Activated T-cell treated with anti-CD3 and anti-CD28 coated beads for 24 hours (primary cell): ENCODE data around the gene MAP4K1.
"Not testable (repeated sequence)": the region's sequence is repeated elsewhere in the genome, so short reads cannot be mapped to it uniquely, and the experiment has no call there.

Experiments
- DNase-seq: peaks from one replicate; pipeline ENCODE4 v3.0.0-alpha.2; 2020; ENCODE audit warnings: low read depth

The MAP4K1 gene

DNA sequence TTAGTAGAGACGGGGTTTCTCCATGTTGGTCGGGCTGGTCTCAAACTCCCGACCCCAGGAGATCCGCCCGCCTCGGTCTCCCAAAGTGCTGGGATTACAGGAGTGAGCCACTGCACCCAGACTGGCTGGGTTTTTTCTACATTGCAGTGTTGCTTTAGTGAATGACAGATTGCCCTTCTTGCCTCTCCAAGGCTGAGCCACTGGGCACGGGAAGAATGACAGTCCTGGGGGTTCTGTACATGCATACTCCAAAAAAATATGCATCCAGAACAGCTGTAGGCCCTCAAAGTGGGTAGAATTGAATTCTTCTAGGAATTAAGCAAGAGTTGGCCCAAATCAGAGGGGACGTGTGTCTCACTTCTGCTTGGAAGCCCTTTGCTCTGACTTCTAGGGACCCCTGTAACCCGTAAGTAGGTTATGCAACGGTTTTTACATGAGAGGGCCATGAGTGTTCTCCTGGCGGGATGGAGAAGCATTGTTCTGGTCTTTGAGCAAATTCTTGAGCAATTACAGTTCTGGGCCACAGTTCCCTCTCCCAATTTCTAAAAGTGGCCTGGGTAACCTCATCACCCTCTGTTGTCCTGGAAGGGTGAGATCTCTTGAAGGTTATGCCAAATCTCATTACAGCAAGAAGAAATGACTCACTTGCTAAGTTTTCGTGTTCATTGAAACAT lies 33.3 kb upstream of the MAP4K1 start:
- no peak for DNase-seq

DNA sequence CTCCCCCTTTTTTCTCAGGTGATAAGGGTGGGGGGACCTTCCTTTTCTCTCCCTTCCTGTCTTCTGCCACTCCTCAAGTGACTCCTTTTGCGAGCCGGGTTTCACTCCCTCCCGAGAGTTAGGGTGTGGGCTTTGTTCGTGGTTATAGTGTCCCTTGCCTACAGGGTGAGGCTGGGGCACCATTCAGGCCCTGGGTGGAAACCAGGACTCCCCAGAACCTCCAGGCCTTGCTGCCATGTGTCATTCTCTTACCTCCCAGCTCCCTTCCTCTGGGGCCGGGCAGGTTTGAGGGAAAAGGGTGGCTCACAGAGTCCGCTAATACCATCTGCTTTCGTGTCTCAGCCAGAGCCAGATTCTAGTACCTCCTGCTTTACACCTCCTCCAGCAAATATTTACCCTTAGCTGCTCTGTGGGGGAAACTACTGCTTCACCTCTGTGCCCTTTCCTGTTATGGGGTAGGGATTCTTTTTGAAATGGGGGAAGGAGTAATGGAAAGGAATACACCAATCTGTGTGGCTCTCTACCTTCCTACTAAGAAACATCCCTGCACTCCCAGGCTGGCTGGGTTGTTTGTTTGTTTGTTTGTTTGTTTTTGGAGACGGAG lies 32.5 kb upstream of the MAP4K1 start:
- DNase-seq, result no peak

DNA sequence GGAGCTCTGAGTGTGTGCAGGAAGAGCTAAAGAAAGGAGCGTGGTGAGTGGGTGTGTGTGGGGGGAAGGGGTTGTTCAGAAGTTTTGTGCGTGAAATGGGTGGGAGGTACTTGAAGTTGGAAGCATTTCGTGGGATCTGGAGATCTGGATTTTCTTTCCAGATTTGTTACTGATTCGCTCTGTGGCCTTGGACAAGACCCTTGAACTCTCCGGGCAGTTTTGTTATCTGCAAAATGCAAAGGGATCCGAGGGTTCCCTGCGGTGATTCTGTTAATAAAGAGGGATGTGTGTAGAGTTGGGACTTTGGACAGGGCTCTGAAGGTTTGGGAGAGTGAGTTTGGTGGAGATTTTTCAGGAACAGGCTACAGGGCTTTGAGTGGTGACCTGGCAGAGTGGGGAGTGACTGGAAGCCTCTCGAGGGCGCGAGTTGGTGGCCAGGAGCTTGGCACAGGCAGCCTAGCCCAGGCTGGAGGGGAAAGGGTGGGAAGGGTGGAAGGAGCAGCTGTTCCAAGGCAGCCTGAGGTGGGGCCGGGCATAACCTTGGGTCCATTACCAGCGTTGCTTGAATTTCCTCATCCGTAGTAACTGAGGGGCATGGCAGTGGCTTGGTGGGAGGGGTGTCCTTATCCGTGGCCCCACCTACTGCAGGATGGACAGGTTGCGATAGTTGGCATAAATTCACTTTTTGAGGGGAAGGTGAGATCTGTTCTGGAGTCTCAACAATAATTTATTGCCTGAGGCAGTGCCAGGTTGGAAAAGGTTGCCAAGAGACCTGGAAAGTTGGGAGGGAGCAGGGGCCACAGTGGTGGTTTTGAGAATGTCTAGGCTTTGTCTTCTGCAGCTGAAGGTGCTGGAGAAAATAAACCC lies 31.8 kb upstream of the MAP4K1 start:
- no peak for DNase-seq

DNA sequence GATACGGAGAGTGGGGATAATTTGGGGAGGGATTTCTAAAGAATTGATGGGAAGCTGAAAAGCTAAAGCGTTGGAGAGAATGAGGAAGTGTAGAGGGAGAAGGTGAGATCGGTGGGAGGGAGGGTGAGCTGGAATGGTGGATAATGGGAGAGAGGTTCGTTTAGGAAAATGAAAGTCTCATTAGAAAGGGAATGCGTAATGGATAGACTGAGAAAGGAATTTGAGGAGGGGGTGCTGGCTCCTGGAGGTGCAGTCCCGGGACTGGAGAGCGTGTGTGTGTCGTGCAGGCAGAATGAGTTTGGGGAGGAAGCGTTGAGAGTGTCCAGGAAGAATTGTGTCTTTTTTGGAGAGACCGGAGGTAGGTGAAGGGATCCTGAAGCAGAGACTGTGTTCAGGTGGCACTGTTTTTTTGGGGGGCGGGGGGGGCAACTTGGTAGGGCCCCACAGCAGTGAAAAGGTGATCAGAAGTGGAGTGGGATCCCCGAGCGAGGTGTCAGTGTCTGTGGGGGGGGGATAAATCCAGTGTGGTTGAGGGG lies 31.1 kb upstream of the MAP4K1 start:
- no peak for DNase-seq

DNA sequence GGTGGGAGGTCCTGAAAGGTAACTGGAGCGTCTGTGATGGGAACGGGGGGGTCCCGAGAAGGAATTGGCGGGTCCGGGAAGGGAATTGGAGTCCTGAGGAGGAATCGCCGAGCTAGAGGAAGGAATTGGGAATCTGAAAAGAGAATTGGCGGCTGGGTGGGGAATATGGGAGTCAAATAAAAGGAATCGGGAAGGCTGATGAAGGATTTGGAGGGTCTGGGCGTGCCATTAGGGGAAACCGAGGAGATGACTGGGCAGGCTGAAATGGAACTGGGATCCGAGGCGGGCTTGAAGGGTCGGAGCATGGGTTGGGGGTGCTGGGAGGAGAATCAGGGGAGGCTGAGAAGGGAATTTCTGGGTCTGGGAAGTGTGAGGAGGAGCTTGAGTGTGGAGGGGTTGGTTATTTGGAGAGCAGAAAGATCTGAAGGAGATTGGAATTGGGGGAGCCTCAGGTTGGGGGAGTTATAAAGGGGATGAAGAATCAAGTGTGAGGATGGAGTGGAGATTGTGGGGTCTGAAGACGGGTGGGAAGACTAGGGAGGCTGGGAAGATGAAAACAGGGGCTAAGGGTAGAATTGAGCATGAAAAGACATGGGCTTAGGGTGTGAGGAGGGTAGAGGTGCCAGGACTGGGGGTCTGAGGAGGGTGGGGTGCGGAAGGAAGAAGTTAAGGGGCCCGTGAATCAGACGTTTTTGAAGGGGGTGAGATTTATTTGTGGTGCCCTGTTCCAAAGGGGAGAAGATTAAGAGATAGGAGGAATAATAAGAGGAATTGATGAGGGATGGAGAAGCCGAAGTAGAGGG lies 30.4 kb upstream of the MAP4K1 start:
- no peak for DNase-seq

DNA sequence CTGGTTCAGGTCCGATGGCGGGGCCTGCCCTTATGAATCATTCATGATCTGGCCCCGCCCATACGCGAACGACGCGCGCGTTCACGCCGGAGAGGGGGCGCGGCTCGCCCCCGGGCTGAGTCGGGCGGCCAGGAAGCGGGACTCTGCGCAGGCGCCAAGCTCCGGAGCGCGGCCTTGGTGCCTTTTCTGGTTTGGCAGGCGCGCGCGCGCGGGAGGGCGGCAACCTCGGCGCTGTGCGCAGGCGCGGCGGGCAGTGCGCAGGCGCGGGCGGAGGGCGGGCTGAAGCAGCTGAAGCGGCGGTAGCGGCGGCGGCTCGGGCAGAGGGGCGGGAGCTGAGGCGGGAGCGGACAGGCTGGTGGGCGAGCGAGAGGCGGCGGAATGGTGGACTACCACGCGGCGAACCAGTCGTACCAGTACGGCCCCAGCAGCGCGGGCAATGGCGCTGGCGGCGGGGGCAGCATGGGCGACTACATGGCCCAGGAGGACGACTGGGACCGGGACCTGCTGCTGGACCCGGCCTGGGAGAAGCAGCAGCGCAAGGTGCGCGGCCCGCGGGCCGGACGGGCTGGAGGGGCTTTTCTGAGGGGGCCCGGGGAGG lies 29.7 kb upstream of the MAP4K1 start, which contains the start of gene ACTN4:
Gene ACTN4 (plus strand): TSS at position 282 of the 598 bp plus-strand sequence. CDS start 97 bp downstream, at position 379.
- DNase-seq, result peak; percentile 100

DNA sequence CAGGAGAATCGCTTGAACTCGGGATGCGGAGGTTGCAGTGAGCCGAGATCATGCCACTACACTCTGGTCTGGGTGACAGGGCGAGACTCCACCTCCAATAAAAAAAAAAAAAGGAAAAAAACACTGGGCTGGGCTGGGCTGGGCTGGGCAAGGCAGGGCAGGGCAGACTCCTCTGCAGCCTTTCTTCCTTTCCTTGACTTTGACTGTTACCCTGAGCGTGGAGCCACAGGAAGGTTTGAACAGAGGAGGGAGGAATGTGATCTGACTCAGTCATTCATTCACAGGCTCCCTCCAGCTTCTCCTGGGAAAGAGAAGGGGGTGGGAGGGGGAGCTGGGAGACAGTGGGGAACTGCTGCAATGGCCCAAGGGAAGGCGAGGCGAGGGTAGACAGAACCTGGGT lies 27.0 kb upstream of the MAP4K1 start:
- DNase-seq, result no peak

DNA sequence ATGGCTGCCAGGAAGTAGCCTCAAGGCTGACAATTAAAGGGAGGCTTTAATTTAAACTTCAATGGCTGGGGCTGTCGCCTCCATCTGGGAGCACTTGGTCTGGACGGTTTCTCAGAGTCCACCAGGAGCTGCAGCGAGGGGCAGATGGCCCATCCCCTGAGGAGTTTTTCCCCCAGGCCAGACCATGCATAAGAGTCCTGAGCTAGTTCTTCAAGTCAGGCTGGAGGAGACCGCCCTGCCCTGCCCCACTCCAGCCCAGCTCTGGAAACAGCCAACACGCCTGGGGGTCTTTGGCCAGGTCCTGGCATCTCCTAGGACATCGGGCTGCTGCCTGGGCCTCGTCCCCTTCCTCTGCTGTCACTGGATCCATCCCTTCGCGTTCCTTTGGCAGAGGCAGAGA lies 24.4 kb upstream of the MAP4K1 start:
- DNase-seq, result no peak

DNA sequence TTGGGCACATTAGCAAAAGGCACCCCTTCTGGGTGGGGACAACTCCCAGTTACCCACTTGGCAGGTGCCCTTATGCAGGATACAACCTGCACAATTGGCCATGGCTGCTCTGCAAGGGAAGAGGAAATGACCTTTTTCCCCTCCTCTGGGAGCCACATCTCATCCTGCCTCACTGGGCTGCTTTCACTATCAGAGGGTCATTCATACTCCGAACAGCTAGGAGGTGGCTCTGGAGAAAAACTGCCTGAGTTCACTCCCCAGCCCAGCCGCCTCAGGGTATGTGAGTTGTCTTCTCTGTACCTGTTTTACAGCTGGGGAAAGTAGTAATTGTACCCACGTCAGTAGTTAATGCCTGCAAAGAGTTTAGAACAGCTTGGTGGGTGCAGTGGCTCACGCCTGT lies 22.6 kb upstream of the MAP4K1 start:
- DNase-seq, result no peak

DNA sequence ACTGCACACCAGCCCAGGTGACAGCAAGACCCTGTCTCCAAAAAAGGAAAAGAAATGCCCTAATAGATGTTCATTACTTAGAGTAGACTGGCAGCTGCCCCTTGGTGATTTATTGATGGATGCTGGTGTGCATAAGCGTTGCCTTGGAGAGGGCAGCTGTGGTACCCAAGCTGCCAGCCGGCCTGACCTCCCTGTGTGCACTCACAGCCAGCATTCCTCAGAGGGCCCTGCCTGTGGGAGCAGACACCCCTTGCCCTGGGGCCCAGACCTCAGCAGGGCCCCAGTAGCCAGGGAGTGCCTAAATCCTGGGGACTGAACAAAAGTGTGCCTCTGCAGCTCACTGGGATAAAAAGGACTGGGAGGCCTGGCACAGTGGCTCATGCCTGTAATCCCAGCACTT lies 21.9 kb upstream of the MAP4K1 start:
- DNase-seq, result no peak

DNA sequence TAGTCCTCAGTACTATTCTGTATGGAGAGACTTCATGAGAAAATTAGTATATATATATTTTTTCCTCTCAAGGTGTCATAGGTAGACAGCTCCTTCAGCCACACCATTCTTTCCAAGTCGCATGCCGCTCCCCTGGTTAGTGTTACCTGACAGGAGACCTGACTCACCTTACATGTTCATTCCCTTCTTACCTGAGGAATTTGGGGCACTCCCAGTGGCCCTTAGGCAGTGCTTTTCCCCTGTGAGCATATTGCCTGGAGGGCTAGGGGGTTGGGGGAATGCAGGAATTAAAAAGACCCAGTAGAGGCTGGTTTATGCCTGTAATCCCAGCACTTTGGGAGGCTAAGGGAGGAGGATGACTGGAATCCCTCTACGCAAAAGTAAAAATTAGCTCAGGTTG lies 20.7 kb upstream of the MAP4K1 start:
- no peak for DNase-seq

DNA sequence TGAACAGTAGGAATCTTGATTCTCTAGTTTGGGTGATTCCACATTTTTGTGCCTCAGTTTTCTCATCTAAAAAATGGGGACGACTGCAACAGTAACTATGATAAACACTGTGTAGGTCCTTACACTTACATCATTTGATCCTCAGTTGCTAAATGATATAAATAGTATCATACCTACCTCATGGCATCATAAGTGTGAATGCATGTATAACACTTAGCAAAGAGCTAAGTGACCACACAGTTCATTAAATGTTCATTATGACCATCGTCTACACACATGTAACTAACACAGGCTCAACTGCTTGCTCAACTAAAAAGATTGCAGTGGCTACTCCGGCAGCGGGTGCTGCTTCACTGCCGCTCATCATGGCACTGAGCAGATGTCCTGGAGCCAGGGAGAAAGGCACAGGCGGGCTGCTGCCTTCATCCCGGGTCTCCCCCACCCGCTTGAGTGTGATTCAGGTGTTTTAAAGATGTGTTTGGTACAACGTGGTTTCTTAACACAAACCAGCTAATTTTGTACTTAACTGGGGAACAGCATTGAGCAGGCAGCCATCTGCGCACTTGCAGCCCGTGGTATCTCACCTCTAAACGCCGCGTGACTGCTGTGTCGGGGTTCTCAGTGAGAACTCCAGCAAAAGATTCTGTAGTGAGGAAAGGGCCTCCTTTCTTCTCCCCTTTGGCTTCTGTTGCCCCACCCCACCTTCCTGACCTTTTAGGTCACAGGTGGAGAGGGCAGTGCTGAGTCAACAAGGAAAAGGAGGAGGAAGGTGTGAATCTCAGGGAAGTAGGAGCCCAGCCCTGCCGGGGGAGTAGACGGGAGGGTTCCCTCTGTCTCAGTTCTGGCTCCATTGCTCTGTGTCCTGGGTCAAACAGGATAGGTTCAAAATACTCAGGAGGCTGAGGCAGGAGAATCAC lies 18.0 kb upstream of the MAP4K1 start:
- no peak for DNase-seq

DNA sequence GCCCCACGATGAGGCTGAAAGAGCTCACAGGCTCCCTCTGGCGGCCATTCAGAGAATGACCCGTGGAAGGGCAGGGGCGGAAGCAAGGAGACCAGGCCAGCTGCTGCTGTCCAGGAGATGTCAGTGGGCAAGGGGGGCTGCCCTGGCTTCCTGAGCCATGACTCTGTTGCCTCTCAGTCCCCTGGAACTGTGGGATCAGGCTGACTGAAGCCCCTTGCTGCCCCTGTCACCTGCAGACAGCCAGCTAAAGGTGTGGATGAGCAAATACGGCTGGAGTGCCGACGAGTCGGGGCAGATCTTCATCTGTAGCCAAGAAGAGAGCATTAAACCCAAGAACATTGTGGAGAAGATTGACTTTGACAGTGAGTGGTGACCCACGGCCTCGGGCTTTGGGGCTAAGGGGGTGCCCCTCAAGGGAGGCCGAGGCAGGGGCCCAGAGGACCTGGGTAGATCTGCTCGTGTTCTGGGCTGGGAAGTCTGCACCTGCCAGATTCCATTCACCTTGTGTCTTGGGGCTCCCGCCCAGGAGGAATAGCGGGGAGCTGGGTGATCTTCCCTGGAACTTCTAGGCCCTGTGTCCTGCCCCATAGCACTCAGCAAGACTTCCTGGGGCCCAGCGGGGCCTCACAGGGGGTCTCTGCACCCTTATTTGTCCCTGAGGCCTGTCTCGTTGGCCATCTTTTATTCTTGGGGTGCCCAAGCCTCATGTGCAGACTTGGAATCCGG lies 17.2 kb upstream of the MAP4K1 start:
- peak; percentile 59 for DNase-seq

DNA sequence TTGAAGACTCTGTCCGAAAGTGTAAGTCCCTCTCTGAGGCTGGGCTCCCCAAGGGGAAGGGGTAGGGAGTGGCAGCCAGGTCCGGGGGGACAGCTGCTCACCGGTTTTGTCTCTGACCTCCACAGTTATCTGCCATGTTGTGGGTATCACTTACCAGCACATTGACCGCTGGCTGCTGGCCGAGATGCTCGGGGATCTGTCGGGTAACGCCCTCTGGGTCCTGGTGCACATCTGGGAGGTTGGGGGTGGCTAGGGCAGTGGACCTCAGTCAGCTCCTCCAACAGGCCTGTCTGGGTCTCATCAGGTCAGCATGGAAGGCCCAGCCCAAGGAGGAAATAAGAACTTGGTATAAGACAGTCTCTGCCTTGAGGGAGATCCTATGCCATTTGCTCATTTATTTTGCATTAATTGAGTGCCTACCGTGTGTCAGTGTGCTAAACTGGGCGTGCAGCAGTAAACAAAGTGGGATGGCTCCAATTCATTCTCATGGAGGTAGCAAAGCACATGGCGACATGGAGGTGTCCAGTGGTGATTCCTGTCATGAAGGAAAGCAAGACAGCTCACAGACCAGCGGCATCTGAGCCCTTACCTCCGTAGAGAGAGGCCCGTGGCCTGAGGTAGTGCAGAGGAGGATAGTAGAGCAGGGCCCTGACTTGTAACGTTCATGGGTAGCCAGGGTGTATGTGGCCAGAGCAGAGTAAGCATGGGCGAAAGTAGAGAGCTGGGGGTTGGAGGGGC lies 14.9 kb upstream of the MAP4K1 start:
- no peak for DNase-seq

DNA sequence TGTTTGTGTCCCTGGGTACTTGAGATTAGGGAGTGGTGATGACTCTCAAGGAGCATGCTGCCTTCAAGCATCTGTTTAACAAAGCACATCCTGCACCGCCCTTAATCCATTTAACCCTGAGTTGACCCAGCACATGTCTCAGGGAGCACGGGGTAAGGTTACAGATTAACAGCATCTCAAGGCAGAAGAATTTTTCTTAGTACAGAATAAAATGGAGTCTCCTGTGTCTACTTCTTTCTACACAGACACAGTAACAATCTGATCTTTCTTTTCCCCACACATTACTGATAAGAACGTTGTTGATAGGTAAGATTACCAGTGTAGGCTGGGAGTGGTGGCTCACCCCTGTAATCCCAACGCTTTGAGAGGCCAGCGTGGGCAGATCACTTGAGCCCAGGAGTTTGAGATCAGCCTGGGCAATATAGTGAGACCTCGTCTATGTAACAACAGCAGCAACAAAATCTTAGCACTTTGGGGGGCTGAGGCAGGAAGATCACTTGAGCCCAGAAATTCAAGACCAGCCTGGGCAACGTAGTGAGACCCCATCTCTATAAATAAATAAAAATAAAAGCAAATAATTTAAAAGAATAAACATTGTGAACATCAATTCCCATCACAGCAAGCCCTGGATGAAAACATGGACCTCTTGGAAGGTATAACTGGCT lies 14.2 kb upstream of the MAP4K1 start:
- DNase-seq, result not testable (repeated sequence)

DNA sequence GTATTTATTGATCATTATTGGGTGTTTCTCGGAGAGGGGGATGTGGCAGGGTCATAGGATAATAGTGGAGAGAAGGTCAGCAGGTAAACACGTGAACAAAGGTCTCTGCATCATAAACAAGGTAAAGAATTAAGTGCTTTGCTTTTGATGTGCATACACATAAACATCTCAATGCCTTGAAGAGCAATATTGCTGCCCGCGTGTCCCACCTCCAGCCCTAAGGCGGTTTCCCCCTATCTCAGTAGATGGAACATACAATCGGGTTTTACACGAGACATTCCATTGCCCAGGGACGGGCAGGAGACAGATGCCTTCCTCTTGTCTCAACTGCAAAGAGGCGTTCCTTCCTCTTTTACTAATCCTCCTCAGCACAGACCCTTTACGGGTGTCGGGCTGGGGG lies 13.5 kb upstream of the MAP4K1 start:
- DNase-seq, result not testable (repeated sequence)

DNA sequence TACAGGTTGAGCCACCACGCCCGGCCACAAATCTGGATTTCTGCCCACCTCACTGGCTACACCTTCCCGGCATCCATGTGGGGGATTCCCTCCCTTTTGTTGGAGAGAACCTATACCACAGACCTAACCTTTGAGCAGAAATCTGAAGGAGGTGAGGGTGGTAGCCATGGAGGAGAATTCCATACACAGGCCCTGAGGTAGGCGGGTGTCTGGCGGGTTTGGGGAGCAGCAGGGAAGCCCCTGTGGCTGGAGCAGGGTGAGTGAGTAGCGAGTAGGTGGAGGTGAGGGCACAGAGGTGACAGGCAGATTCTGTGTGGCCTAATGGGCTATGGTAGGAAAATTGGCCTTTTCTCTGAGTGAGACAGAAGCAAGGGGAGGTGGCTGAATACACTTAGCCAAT lies 11.8 kb upstream of the MAP4K1 start:
- no peak for DNase-seq

DNA sequence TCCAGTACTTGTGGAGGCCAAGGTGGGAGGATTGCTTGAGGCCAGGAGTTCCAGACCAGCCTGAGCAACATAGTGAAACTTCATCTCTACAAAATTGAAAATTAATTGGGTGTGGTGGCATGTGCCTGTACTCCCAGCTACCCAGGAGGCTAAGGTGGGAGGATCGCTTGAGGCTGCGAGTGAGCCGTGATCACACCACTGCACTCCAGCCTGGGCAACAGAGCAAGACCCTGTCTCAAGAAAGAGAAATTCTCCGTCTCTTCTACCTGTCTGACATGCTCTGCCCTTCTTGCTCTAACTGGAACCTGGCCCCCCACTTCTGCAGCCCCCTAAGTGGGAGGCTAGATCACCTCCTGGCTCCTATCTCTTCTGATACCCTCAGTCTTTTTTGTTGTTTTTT lies 8.6 kb upstream of the MAP4K1 start:
- no peak for DNase-seq

DNA sequence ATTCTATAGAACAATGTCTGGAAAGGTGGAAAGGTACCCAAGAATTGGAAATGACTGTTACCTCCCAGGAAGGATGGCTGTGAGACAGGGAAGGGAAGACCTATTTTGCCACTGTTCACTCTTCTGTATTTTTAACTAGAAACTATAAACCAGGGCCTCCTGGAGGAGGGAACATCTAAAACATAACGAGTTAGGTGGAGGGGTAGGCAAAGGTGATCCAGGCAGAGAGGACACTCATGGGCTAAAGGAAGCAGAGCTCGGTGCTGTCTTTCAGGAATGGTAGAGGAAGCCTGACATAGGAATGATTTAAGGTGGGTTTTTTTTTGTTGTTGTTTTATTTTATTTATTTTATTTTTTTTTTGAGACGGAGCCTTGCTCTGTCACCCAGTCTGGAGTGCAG lies 7.1 kb upstream of the MAP4K1 start:
- no peak for DNase-seq
